GM19035 (cell line): ENCODE results near the gene PI4K2B.
"Not testable (repeated sequence)": the region's sequence is repeated elsewhere in the genome, so short reads cannot be mapped to it uniquely, and the experiment has no call there.

ENCODE experiments used
- ATAC-seq: cut with Tn5 transposase; IDR thresholded peaks from one replicate; pipeline ENCODE4 v1.9.1; 2021; ENCODE audit not compliant: unreplicated experiment

Gene PI4K2B

GRCh38 chr4:25302626-25303025, 68.8 kb downstream of the PI4K2B start:
- ATAC-seq: no peak

DNA sequence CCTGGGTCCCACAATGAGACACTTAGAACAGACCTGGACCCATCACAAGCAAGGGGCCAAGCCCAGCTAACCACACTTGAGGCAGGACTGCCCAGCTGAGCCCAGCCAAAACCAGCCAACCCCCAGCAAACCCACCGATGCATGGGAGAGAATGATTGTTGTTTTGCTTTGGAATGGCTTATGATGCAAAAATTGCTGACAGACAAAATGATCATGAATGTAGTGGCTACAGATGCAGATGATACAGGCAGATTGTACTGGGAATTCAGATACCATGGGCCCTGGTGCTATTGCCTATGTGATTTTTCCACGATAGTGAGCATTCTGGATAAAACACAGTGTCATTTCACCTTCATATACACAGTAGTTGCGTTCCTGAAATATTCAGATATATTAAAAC, 69.7 kb downstream of the PI4K2B start:
- ATAC-seq: no peak

DNA sequence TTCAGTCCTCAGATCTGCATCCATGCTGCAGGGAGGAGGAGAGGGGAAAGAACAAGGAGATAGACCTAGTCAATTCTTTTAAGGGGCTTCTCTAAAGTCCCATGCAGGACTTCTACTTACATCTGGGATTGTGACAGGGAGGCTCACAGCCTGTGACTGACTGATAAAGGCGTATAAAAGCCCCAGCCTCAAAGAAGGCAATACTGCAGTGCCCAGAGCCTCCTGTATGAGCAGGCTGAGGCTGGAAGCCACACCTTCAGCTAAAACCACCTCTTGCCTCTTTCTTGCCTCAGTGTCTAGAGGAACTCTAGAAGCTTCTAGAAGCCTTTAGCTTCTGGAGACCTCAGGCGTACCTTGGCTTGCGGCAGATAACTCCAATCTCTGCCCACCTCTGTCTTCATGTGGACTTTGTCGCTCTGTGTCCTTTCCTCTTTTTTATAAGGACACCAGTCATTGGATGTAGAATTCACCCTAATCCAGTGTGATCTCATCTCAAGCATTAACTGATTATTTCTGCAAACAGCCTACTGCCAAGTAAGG, 72.8 kb downstream of the PI4K2B start:
- ATAC-seq: no peak

DNA sequence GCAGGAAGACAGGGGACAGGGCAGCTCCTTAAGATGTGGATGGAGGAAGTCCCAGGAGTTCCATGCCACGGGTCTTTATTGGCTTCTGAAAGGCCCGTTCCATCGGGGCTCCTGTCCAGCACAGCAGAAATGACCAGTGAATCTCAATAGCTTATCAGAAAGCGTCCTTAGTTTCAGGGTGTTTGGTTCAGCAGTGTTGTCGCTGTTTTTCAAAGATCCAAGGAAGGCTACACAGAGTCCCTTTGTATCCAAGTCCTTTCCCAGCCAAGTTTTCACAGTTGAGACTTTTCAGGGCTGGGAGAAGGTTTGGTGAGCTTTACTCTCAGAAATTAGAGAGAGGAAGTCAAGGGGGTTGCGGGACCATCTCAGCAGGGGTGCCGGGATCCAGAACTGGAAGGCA, 73.8 kb downstream of the PI4K2B start:
- ATAC-seq: no peak

GRCh38 chr4:25308306-25308705, 74.5 kb downstream of the PI4K2B start:
- no peak for ATAC-seq

GRCh38 chr4:25308761-25309160, 74.9 kb downstream of the PI4K2B start:
- no peak for ATAC-seq

- ATAC-seq: peak; percentile 40
Measured at GRCh38 chr4:25310066-25310802, 76.4 kb downstream of the PI4K2B start.

DNA sequence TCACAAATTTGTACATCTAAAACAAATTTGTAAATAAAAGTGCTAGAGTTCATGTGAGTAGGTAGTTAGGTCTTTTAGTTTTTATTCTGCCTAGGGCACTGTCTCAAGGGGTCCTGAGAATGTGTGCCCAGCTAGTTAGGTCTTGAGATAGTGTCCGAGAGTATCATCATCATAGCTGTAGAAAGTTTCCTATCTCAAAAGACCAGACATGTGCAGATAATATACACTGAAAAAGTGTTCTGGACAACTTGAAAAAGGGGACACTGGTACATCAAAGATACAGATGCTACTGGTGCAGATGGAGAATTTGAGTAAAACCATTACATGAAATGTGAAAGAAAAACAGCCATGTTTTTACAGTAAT, 77.0 kb downstream of the PI4K2B start:
- peak; percentile 17 for ATAC-seq

GRCh38 chr4:25312496-25313200, 78.8 kb downstream of the PI4K2B start, which contains the start of gene ZCCHC4:
Gene ZCCHC4 (plus strand): TSS chr4:25312774. CDS start chr4:25312810, 36 bp downstream.
- ATAC-seq: peak; percentile 81

DNA sequence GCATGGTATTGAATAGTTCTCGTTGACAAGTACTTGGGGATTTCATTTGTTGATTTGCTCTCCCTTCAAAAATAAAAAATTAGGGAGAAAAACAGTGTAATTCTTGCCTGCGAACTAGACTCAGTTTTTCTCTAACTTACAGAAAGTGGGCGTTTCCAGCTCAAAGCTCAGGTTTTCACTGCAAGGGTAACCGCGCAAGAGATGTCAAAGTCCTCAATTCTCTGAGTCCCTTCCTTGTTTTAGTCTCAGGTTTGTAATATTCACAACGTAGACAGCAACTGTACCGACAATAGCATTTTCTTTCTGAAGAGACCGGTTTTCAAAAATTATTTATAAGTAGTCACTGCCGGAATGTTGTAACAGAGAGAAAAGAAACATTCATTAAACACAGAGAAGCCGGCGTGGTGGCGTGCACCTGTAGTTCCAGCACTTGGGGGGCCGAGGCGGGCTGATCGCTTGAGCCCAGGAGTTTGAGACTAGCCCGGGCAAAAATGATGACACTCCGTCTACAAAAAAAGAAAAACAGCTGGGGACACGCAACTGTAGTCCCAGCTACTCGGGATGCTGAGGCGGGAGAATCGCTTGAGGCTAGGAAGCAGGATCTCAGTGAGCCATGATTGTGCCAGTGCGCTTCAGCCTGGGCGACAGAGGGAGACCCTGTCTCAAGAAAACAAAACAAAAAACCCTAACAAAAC, 79.5 kb downstream of the PI4K2B start:
- no peak for ATAC-seq

DNA sequence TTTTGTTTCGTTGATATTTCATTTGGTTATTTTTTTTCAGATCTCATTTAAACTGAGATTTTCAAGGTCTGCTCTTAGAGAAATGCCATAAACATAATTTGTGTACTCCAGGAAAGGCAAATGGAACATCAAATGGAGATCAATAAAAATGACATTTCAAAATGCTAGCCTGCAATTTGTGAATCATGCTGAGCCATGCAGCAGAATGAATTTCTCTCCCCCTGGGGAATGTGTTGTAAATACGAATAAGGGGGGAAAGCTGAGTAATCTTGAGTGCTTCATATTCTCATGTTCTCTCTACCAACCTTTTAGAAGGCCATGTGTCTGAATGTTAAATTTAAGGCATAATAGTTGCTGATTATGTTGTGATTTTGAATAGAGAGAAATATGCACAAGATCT, 86.5 kb downstream of the PI4K2B start:
- no peak for ATAC-seq

GRCh38 chr4:25320773-25321172, 86.9 kb downstream of the PI4K2B start:
- no peak for ATAC-seq

DNA sequence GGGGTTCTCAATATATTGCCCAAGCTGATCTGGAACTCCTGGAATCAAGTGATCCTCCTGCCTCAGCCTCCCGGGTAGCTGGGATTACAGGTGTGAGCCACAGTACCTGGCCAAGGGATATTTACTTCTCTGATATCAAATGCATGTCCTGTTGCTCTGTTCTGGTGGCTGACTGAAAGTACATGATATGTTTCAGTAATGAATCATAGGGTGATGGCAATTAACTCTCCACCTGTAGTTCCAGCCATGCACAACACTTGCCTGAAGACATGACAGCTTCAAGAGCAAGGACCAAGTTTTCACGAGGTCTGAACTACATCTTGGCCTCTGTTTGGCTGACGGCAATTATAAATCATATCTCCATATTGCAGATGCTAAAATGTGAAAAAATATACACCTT, 87.9 kb downstream of the PI4K2B start:
- ATAC-seq: no peak

DNA sequence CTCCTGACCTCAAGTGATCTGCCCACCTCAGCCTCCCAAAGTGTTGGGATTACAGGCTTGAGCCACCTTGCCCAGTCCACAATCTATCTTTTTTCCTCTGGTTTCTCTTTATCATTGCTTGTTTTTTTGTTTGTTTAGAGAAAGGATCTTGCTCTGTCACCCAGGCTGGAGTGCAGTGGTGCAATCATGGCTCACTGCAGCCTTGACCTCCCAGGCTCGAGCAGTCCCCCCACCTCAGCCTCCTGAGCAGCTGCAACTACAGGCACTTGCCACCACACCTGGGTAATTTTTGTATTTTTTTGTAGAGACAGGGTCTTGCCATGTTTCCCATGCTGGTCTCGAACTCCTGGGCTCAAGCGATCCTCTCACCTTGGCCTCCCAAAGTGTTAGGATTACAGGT, 94.6 kb downstream of the PI4K2B start:
- not testable (repeated sequence) for ATAC-seq
